ENCODE data around the gene MAP1A. TPM values are rescaled to one million over a fixed set of nuclear protein-coding genes. Genes with fewer than 3 reads are reported as not detected.
A peak's percentile ranks its signal among the peaks of the same experiment; 100 is the strongest.

Gene MAP1A
- total RNA-seq: 332 and 364 TPM in 2 replicates
- polyA plus RNA-seq (2012): 158 TPM

DNA sequence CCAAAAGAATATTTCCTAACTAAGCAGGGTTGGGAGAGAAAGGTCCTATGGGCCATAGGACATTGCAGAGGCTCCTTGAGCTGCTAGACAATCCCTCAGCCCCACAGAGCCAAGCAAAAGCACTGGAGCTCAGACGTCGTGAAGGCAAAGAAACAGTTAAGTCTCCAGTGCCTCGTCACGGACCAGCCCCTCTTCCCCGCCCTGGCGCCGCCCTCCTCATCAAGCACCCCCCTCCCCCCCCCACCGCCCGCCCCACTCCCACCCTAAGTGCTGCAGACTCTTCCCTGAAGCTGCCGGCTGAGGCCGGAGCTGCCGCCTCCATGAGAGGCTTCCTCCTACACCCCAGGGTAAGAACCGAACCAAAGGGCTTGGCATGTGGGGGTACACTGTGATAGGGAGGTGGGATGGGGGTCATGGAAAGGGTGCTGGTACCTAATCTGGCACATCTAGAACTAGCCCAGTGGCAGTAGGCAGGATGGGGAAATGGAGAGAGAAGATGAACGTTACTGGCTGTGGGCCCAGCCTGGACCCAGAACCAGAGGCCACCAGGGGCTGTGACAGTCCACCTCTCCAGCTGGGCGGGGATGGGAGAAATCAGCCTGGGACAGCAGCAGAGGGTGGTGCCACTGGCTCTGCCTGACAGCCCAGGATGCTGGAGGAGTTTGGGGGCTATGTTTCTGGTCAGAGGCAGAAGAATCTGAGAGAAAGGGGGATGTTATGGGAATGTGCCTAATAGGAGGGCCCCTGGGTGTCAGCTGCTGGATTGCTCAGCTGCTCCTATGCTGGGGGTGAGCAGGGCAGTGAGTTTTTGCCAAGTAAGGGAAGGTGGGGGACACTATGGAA, at the start of gene MAP1A:
Gene MAP1A, plus strand, starts transcription at position 255 of the 843 bp plus-strand sequence. CDS start 3,866 bp downstream, outside the sequence.
- DNase-seq (ENCODE audit: low read depth): peak; percentile 89

DNA sequence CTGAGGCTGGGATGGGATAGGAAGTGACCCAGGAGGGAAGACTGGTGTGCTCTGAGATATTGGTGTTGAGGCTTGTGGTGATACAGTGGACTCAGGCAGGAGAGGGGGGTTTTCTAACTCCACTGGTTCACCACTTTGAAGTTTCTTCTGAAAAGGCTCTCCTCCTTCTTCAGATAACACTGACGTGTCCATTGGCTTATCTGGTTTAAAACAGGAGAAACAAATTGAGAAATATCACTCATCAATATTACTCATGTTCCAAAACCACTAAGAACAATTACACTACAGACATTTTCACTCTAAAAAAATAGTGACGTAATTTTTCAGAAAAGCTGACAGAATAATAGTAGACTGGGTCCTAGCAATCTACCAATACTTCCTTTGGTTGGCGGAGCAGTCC, 47.5 kb upstream of the MAP1A start:
- DNase-seq (ENCODE audit: low read depth): no peak

DNA sequence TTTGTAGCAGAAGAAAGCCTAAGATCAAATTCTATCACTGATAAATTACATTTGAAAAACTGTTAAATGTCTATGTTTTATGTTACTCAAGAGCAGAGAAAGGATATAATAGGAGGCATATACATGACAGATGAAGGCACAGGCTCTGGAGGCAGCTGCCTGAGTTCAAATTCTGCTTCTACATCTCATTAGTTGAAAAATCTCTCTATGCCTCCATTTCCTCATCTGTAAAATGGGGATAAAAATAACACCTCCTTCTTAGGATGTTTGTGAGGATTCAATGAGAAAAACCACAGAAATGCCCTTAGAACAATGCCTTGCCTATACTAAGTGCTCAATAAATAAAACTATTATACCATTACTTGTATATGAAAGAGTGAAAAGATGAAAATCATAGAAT, 45.4 kb upstream of the MAP1A start:
- DNase-seq (ENCODE audit: low read depth): no peak

DNA sequence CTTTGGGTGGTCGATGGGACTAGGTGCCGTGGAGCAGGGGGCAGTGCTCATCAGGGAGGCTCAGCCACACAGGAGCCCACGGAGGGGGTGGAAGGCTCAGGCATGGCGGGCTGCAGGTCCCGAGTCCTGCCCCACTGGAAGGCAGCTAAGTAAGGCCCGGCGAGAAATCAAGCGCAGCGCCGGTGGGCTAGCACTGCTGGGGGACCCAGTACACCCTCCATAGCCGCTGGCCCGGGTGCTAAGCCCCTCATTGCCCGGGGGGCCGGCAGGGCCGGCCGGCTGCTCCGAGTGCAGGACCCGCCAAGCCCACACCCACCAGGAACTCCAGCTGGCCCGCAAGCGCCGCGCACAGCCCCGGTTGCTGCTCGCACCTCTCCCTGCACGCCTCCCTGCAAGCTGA, 43.5 kb upstream of the MAP1A start:
- no peak for DNase-seq (ENCODE audit: low read depth)

DNA sequence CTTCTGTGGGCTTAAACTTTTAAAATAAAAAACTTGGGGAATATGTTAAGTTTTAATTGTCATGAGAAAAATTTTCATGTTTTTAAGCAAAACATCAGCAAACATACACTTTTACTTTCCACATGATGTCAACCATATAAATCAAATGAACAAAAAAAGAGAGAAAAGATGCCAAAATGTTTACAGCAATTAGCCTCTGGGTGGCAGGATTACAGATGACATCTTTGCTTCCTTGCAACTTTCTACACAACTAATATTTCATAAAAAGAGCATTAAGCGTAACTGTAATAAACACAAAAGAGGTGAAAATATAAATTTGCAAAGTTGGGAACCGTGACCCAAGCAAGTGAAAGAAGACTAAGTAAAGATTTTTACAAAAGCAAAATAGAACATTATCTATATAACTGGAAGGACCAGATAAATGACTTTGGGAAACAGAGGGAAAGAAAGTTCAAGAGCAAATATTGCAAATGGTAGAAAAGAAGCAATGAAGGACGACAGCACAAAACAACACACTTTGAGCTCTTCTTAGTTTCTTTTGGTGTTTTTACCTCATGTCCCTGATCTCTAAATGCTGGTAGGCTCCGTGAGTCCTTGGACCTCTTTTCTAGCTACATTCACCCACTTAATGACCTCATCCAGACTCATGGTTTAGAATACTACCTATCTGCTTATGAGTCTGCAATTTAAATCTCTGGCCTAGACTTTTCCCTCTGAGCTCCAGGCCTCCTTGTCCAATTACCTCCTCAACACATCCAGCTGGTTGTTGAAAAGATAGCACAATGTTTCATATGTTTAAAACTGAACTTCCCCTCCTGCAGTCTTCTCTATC, 33.9 kb upstream of the MAP1A start:
- DNase-seq (ENCODE audit: low read depth): peak; percentile 44

DNA sequence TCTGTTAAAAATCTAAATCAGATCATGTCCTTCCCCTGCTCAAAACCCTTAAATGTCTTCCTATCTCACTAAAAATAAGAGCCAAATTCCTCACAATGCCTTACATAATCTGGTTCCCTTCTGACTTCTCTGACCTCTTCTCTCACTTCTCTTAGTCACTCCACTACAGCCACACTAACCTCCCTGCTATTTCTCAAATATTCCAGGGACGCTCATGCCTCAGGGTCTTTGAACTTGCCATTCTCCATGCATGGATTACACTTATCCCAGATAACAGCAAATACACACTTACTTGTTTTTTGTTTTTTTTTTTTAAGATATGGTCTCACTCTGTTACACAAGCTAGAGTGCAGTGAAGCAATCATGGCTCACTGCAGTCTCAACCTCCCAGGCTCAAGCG, 33.0 kb upstream of the MAP1A start:
- no peak for DNase-seq (ENCODE audit: low read depth)

DNA sequence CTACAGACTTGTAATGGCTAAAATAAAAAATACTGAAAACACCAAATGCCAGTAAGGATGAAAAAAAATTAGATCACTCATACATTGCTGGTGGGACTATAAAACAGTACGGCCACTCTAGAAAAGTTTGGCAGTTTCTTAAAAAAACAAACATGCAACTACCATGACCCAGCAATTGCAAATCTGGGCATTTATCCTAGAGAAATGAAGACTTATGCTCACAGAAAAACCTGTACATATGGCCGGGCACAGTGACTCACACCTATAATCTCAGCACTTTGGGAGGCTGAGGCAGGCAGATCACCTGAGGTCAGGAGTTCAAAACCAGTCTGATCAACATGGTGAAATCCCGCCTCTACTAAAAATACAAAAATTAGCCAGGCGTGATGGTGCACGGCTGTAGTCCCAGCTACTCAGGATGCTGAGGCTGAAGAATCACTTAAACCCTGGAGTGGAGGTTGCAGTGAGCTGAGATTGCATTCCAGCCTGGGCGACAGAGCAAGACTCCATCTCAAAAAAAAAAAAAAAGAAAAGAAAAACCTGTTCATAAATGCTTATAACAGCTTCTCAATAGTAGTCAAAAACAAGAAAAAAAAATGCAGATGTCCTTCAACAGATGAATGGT, 30.0 kb upstream of the MAP1A start:
- DNase-seq (ENCODE audit: low read depth): no peak

DNA sequence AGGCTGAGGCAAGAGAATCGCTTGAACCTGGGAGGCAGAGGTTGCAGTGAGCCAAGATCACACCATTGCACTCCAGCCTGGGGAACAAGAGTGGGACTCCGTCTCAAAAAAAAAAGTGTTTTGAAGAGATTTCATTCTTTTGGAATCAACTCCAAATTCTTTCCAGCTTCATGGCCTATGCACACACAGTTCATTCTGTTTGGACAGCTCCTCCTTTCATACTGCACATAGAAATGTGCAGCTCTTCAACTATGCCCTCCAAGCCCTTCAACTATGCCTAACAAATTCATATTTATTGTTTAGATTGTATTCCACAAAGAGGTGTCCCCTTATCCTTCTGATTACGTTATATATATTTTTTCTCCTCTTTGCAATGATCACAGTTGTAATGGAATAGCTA, 28.6 kb upstream of the MAP1A start:
- no peak for DNase-seq (ENCODE audit: low read depth)

DNA sequence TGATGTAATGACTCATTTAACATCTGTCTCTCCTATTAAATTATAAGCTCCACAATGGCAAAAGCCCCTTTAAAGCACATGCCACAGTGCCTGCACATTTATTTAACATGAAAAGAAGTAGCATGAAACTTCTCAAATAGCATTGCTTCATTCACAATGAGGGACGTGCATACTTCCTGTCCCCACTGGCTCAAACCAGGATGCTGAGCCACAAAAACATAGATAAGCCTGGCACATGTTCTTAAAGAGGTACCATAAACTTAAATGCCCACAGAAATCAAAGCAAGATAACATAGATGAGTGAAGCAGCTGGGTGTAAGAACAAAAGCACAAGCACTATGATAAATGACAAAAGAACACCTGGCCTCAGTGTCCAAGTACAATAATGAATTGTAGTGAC, 28.2 kb upstream of the MAP1A start:
- no peak for DNase-seq (ENCODE audit: low read depth)

DNA sequence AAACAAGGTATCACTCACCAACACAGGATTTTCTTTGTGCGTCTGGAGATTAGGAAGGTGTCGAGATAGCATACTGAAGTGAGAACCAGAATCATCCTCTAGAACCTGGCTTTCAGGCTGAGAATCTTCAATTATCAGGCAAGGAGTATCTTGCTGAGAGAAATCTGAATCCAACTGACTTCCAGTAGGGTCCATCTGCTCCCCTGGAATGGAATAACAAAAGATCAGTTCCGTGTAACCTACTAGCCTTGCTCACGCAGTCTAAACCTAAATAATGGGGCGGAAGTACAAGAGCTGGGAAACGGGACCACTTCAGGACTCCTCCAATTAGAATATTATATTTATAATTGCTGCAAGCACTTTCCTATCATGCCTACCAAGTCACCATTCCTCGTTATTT, 25.1 kb upstream of the MAP1A start:
- DNase-seq (ENCODE audit: low read depth): no peak

DNA sequence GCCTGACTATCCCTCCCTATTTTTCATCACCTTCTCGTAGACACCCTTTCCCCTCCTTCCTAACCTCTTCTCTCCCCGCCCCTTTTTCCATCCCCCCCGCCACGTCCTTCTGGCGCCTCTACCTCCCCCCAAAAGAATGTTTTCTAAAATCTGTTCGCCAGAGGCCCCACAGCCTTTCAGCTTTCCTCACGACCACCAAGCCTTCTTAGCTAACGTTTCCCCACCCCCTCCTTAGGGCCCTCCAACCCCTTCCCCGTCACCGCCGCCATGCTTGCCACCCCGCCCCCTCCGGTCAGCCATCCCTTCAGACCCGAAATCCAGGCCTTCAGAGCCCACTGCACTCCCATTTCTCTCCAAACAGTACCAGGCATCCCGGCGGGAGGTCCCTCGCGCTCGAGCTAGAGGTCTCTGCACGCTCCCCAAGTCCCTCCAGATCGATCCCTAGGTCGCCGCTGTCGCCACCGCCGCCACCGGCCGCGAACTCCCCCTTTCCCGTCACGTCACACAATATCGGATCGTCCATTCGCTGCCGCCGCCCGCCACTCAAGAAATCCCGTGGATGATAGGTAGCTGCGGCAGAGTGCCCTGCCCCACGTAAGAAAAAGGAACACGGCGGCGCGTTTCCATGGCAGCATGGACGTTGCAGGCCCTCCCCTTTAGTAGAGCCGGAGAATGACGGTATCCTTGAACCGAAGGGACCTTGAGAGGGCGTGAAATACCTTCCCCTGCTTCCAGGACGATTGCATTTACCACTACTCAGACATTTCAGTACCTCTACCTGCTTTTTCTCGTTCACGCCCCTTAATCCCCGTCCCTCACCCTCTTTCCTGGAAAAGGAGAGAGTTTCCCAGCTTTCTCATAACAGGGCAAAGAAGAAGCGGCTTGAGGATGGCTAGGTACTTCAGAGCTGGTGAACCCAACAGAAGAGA, 24.5 kb upstream of the MAP1A start, which contains the start of gene TP53BP1:
Gene TP53BP1, minus strand, starts transcription at position 484 of the 929 bp plus-strand sequence. Its CDS starts 113 bp downstream, at position 371.
- peak; percentile 97 for DNase-seq (ENCODE audit: low read depth)

DNA sequence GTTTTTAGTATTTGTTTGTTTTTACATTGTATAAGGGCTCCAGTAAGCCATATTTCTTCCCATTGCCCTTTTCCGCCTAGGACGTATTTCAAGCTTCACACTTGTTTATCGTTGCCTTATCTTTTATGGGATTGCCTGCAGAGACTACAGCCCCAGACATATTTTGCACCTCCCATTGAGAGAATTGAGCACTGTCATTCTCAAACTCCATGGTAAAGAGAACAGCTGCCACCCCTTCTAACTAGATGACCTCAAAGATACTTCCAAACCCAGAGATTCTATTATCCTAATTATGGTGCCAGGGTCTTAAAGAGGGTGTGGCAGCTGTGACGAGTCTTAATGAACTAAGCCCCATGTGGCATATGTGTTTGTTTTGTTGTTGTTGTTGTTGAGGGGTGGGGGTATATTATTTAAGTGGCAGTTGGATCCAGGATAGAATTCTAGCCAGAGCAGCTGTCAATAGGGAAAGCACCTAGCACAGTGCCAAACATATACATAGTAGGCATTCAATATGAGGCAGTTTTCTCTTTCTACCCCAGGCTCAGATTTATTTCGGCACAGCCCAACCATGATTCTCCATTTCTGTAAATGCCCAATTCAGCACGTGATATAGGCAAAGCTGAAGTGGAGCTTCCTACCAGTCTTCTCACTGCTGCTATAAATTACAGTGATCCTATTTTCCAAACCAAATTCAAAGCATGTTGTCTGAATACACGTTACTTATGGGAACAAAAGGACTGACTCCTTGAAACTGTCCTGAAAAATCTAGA, 23.5 kb upstream of the MAP1A start:
- DNase-seq (ENCODE audit: low read depth): peak; percentile 50

DNA sequence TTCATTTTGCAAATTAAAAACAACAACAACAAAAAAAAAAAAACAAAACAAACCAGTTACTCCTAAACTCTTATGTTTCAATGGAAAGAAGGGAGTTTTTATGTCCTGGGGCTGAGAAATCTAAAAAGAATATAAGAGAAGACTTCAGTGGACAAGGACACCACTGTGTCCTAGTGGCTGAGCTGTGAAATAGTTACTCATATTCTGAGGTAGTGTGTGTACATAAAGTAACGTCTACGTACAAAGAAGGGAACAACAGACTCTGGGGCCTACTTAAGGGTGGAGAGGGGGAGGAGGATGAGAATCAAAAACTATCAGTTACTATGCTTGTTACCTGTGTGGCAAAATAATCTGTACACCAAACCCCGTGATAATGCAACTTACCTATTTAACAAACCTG, 18.4 kb upstream of the MAP1A start:
- no peak for DNase-seq (ENCODE audit: low read depth)

DNA sequence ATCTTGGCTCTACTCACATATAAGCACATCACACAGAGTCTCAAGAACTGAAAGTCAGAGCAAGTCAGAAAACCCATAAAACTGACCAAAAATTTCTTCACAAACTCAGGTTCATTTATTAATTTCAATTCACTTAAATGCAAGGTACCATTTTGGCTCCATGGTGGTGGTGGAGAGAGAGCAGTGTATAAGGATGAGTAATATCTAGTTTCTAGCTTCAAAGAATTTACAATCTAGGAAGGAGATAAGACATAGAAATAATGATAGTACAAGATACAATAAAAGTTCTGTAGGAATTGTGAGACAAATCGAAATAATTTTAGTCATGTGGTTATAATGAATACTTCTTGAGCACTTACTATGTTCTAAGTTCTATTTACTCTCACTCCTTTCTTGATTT, 17.8 kb upstream of the MAP1A start:
- DNase-seq (ENCODE audit: low read depth): no peak

DNA sequence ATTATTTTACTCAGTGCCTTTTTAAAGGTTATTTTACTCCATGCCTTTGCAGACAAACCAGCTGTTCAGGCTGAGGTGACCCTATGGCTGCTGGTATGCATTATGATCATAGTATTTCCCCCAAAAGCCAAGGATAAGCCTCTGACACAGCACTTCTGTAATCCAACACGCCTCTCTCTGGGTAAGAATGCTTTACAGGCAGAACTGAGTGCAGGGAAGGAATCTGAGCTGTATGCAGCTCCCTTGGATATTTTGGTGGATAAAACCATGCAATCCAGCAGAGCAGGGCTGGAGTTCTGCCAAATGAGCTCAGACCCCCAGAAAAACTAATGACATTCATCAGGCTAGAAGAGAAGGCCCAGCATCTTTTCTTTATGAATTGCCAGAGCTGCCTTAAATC, 11.7 kb upstream of the MAP1A start:
- peak; percentile 90 for DNase-seq (ENCODE audit: low read depth)

DNA sequence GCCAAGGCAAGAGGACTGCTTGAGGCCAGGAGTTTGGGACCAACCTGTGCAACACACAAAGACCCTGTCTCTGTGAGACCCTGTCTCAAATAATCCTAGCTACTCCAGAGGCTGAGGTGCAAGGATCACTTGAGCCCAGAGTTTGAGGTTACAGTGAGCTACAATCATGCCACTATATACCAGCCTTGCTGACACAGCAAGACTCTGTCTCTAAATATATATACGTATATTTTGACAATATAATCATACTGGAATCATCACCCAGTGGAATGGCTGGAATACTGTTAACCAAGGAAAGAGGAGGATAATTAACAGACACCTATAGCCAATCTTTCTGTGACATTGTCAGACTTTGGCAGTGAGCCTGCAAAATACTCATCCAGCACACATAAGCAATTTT, 9.0 kb upstream of the MAP1A start:
- no peak for DNase-seq (ENCODE audit: low read depth)

DNA sequence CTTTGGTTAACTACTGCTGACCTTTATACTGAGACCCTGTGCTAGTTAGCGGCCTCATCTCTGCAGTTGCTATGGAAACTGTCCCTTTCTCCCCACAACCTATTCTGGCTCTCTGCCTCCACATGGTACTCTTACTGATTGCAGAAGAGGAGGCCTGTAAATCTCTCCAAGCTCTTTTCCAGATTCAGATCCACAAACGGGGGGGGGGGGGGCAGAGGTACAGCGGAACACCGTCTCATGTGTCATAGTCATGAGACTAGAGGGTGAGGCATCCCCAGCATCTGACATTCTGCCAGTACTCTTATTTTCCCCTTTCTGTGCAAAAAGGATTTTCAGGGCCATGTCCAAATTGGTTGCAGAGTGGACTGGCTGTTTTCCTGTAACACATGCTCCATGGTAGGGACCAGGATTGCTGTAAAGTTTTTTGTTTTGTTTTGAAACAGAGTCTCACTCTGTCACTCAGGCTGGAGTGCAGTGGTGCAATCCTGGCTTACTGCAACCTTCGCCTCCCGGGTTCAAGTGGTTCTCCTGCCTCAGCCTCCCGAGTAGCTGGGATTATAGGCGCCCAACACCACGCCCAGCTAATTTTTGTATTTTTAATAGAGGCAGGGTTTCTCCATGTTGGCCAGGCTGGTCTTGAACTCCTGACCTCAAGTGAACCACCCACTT, 8.3 kb upstream of the MAP1A start:
- peak; percentile 55 for DNase-seq (ENCODE audit: low read depth)

DNA sequence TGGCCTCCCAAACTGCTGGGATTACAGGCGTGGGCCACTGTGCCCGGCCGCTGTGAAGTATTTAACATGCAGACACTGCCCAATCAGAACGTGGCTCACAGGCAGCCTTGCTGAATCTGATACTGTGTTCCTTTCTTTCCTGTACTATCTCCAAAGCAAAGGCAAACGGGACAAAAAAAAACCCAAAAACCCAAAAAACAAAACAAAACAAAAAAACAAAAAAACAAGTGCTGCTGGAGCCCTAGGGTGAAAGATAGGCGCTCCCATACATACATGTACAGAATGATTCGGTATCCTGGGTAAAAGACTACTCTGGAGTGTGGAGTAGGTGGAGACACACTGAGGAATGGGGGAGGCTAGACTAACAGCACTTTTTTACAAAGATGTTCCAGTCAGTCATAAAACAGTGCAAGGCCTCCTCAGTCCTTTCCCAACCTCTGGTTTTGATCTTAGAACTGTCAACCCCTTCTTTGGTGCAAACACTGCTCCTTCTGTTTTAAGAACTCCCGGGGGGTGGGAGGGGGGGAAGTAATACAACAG, 7.7 kb upstream of the MAP1A start:
- DNase-seq (ENCODE audit: low read depth): peak; percentile 68

Data from myocyte (in vitro differentiated cells).